Kasumi-1 (cell line): ENCODE data around the gene APBA1.
"Not testable (repeated sequence)": the region's sequence is repeated elsewhere in the genome, so short reads cannot be mapped to it uniquely, and the experiment has no call there.

Experiments used
- DNase-seq, 2 experiments: peaks; one replicate each; lab custom pipeline; 2025; lab: John Stamatoyannopoulos, UW

The APBA1 gene

GRCh38 chr9:69604568-69605219 lies 67.5 kb downstream of the APBA1 start:
- no peak for DNase-seq

- DNase-seq = no peak
Observed at GRCh38 chr9:69603656-69604055, 68.5 kb downstream of the APBA1 start.

GRCh38 chr9:69602773-69603172 lies 69.4 kb downstream of the APBA1 start:
- DNase-seq = no peak

GRCh38 chr9:69601698-69602097 lies 70.5 kb downstream of the APBA1 start:
- DNase-seq = no peak

GRCh38 chr9:69600314-69601047 lies 71.7 kb downstream of the APBA1 start:
- no peak for DNase-seq

- DNase-seq = no peak
Observed at GRCh38 chr9:69599232-69599971, 72.8 kb downstream of the APBA1 start.

- not testable (repeated sequence) for DNase-seq
Observed at GRCh38 chr9:69596906-69597305, 75.3 kb downstream of the APBA1 start.

- DNase-seq = no peak
Observed at GRCh38 chr9:69594180-69594579, 78.0 kb downstream of the APBA1 start.

- no peak for DNase-seq
Observed at GRCh38 chr9:69593756-69594155, 78.4 kb downstream of the APBA1 start.

- DNase-seq = no peak
Observed at GRCh38 chr9:69593301-69593700, 78.9 kb downstream of the APBA1 start.

- no peak for DNase-seq
Observed at GRCh38 chr9:69590266-69590665, 81.9 kb downstream of the APBA1 start.

GRCh38 chr9:69589156-69589555 lies 83.0 kb downstream of the APBA1 start:
- no peak for DNase-seq

GRCh38 chr9:69585571-69585970 lies 86.6 kb downstream of the APBA1 start:
- no peak for DNase-seq

GRCh38 chr9:69584759-69585158 lies 87.4 kb downstream of the APBA1 start:
- no peak for DNase-seq

GRCh38 chr9:69583645-69584234 lies 88.4 kb downstream of the APBA1 start:
- DNase-seq = no peak

GRCh38 chr9:69582544-69583297 lies 89.5 kb downstream of the APBA1 start:
- no peak for DNase-seq

- DNase-seq = no peak
Observed at GRCh38 chr9:69582018-69582417, 90.2 kb downstream of the APBA1 start.

- no peak for DNase-seq
Observed at GRCh38 chr9:69580582-69581214, 91.5 kb downstream of the APBA1 start.

GRCh38 chr9:69579760-69580581 lies 92.2 kb downstream of the APBA1 start:
- no peak for DNase-seq

- no peak for DNase-seq
Observed at GRCh38 chr9:69579032-69579758, 93.0 kb downstream of the APBA1 start.
